ENCODE measurements around the gene DHCR7.

DHCR7 gene

GRCh38 chr11:71435278-71435951 lies 12.8 kb downstream of the DHCR7 start:
- TF ChIP-seq, protein P1, sequence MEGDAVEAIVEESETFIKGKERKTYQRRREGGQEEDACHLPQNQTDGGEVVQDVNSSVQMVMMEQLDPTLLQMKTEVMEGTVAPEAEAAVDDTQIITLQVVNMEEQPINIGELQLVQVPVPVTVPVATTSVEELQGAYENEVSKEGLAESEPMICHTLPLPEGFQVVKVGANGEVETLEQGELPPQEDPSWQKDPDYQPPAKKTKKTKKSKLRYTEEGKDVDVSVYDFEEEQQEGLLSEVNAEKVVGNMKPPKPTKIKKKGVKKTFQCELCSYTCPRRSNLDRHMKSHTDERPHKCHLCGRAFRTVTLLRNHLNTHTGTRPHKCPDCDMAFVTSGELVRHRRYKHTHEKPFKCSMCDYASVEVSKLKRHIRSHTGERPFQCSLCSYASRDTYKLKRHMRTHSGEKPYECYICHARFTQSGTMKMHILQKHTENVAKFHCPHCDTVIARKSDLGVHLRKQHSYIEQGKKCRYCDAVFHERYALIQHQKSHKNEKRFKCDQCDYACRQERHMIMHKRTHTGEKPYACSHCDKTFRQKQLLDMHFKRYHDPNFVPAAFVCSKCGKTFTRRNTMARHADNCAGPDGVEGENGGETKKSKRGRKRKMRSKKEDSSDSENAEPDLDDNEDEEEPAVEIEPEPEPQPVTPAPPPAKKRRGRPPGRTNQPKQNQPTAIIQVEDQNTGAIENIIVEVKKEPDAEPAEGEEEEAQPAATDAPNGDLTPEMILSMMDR (conservative IDR thresholded peaks at IDR 0.05; ENCODE audit: low read depth): no peak
- POLR2A ChIA-PET (ENCODE audit: low non-redundant PET): no interaction called here
- CTCF ChIA-PET: interaction anchor here (0.6 kb wide), 1 partner anchor 795 kb away, joined by 5 read pairs; no protein-coding TSS in a partner anchor
- peak overlapping the region; percentile 91; the same call in 1 of the 2 replicates for H3K27ac ChIP-seq
- DNase-seq (ENCODE audit: low spot score): no peak

DNA sequence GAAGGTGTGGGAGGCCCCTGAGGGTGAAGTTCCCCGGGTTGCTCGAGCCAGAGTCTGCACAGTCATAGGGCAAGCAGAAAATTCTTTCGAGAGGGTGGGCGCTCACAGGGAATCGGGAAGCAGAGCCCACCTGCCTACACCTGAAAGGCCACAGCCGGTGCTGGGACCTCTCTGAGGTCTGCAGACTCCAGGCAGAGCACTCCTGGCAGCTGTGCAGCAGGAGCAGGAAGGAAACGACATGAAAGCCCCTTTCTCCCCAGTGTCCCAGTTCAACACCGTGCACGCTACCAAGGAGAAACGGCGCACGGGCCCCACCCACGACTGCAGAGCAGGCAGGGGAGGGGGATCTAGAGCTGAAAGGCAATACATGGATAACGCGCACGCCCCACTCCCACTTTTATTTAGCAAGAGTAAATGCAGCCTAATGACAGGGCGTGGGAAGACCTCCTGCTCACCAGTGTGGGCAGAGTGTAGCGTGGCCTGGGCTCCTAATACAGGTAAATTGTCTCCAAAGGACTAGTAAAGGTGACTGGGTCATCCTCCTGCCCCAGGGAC lies 13.5 kb downstream of the DHCR7 start:
- peak overlapping the region; percentile 91 for H3K27ac ChIP-seq
- ChIA-PET CTCF (no interaction called here), POLR2A (ENCODE audit: low non-redundant PET) (no interaction called here)
- TF ChIP-seq, protein P1 (conservative IDR thresholded peaks at IDR 0.05; ENCODE audit: low read depth): no peak
- no peak for DNase-seq (ENCODE audit: low spot score)

GRCh38 chr11:71433648-71434450 lies 14.3 kb downstream of the DHCR7 start:
- ChIA-PET POLR2A (ENCODE audit: low non-redundant PET) (no interaction called here), CTCF (interaction anchor here (0.6 to 0.7 kb wide), 2 partner anchors 182 to 1037 kb away, joined by 3 to 6 read pairs; no protein-coding TSS in a partner anchor)
- TF ChIP-seq, protein P1 (conservative IDR thresholded peaks at IDR 0.05; ENCODE audit: low read depth): no peak
- peak overlapping the region; percentile 91 for H3K27ac ChIP-seq
- DNase-seq (ENCODE audit: low spot score): no peak

GRCh38 chr11:71432761-71433647 lies 15.2 kb downstream of the DHCR7 start:
- ChIA-PET POLR2A (ENCODE audit: low non-redundant PET) (no interaction called here), CTCF (interaction anchor here (0.6 to 0.7 kb wide), 3 partner anchors 61 to 1038 kb away, joined by 3 to 6 read pairs (median 3); no protein-coding TSS in a partner anchor)
- no peak for DNase-seq (ENCODE audit: low spot score)
- TF ChIP-seq, protein P1 (conservative IDR thresholded peaks at IDR 0.05; ENCODE audit: low read depth): no peak
- peak overlapping the region; percentile 91 for H3K27ac ChIP-seq

- DNase-seq (ENCODE audit: low spot score): no peak
- no peak overlapping the region for H3K27ac ChIP-seq
- TF ChIP-seq, protein P1 (conservative IDR thresholded peaks at IDR 0.05; ENCODE audit: low read depth): no peak
- CTCF ChIA-PET: no interaction called here
- POLR2A ChIA-PET (ENCODE audit: low non-redundant PET): no interaction called here
Measured at GRCh38 chr11:71431271-71431670, 16.9 kb downstream of the DHCR7 start.
